H1 (cell line): ENCODE measurements around the gene CHAD. TPM values are rescaled to one million over a fixed set of nuclear protein-coding genes. Genes with fewer than 3 reads are reported as not detected.

Experiments
- CTCF ChIA-PET: fragments of 300-600 bp; sonication (Branson Sonifier 250); formaldehyde crosslinking; loops from one replicate; lab custom pipeline; 2021; ENCODE audit not compliant: partially characterized antibody; lab: Charles Lee
- POLR2A ChIA-PET: fragments of 300-600 bp; sonication (Branson Sonifier 250); formaldehyde crosslinking; loops from one replicate; lab custom pipeline; 2021; ENCODE audit warnings: inconsistent platforms; ENCODE audit not compliant: partially characterized antibody; lab: Charles Lee
- DNase-seq, 2 experiments: peaks; one replicate each; pipeline versions ENCODE4 v3.0.0 to v3.0.0-alpha.2; 2010 to 2022; ENCODE audit warnings: low spot score in 2 of 2, low read depth in 1 of 2, mixed read lengths in 1 of 2
- FAIRE-seq: peaks from 2 replicates; lab custom pipeline; 2011; peaks lifted over from hg19 to GRCh38; lab: Jason Lieb, UNC
- H2AFZ ChIP-seq: 2 replicates; pipeline ENCODE4 v1.8.1; 2012; ENCODE audit warnings: low read length, inconsistent platforms
- H2AK5ac ChIP-seq: 2 replicates; pipeline ENCODE4 v1.6.1; 2013; ENCODE audit warnings: low read depth, low read length
- H2BK120ac ChIP-seq: replicated peaks from 2 replicates; pipeline ENCODE3; 2013; ENCODE audit warnings: low read depth, low read length, inconsistent platforms
- H2BK12ac ChIP-seq: 2 replicates; pipeline ENCODE4 v1.6.1; 2013; ENCODE audit warnings: low read depth, low read length
- H2BK15ac ChIP-seq: 2 replicates; pipeline ENCODE4 v1.6.1; 2013; ENCODE audit warnings: low read length
- H2BK20ac ChIP-seq: 2 replicates; pipeline ENCODE4 v1.6.1; 2013; ENCODE audit warnings: low read length
- H2BK5ac ChIP-seq: 2 replicates; pipeline ENCODE4 v1.6.1; 2013; ENCODE audit warnings: low read depth, low read length
- H3K14ac ChIP-seq: 2 replicates; pipeline ENCODE4 v1.6.1; 2013; ENCODE audit warnings: inconsistent platforms; ENCODE audit not compliant: insufficient read length
- H3K18ac ChIP-seq: 2 replicates; pipeline ENCODE4 v1.6.1; 2013; ENCODE audit warnings: low read length; ENCODE audit errors: extremely low read depth
- H3K23ac ChIP-seq: 2 replicates; pipeline ENCODE4 v1.6.1; 2013; ENCODE audit warnings: inconsistent platforms; ENCODE audit not compliant: insufficient read length
- H3K23me2 ChIP-seq: 2 replicates; pipeline ENCODE4 v1.6.1; 2013; ENCODE audit warnings: low read depth, low read length
- H3K27ac ChIP-seq: 2 replicates; pipeline ENCODE4 v1.6.1; 2011; ENCODE audit warnings: low read depth, low read length, inconsistent platforms
- H3K27me3 ChIP-seq, 4 experiments: replicated peaks in 1 of 4; 1 replicate in 1 of 4; 2 replicates in 3 of 4; pipeline versions ENCODE4 v1.6.1 to v1.8.1; 2011 to 2013; ENCODE audit warnings: low read length in 3 of 4, mild to moderate bottlenecking in 3 of 4, inconsistent platforms in 2 of 4, mixed read lengths in 2 of 4, moderate library complexity in 1 of 4; ENCODE audit not compliant: control insufficient read depth in 3 of 4, insufficient read depth in 3 of 4; ENCODE audit errors: extremely low read depth in 1 of 4
- H3K36me3 ChIP-seq, 4 experiments: 2 replicates each; pipeline versions ENCODE4 v1.6.1 to v1.8.1; 2011 to 2013; ENCODE audit warnings: mild to moderate bottlenecking in 4 of 4, low read length in 3 of 4, moderate library complexity in 2 of 4, control low read depth in 1 of 4, inconsistent platforms in 1 of 4; ENCODE audit not compliant: insufficient read depth in 4 of 4, control insufficient read depth in 2 of 4
- H3K4ac ChIP-seq: replicated peaks from 2 replicates; pipeline ENCODE3; 2013; ENCODE audit warnings: low read length, low read depth, mixed read lengths, inconsistent platforms; ENCODE audit not compliant: insufficient read length
- H3K4me1 ChIP-seq, 4 experiments: replicated peaks in 1 of 4; 1 replicate in 1 of 4; 2 replicates in 3 of 4; pipeline versions ENCODE4 v1.6.1 to v1.8.1; 2011 to 2013; ENCODE audit warnings: low read length in 3 of 4, inconsistent platforms in 2 of 4, mixed read lengths in 1 of 4; ENCODE audit not compliant: insufficient read depth in 4 of 4, control insufficient read depth in 3 of 4
- H3K4me2 ChIP-seq, 2 experiments: 2 replicates each; pipeline versions ENCODE4 v1.6.1 to v1.8.1; 2011 to 2013; ENCODE audit warnings: low read depth in 2 of 2, low read length in 2 of 2, control low read depth in 1 of 2, inconsistent platforms in 1 of 2, mild to moderate bottlenecking in 1 of 2; ENCODE audit not compliant: insufficient read depth in 1 of 2
- H3K4me3 ChIP-seq, 4 experiments: fragments of 200-600, 300-600 bp in 1 of 4; sonication (generic), shearing (Covaris generic), sonication (Bioruptor Twin) in 1 of 4; 2 replicates each; pipeline versions ENCODE4 v1.5.1 to v1.8.1; 2011 to 2016; ENCODE audit warnings: low read length in 4 of 4, low read depth in 3 of 4, control low read depth in 2 of 4, inconsistent platforms in 2 of 4, mild to moderate bottlenecking in 2 of 4, mixed read lengths in 1 of 4, moderate library complexity in 1 of 4; ENCODE audit not compliant: insufficient read depth in 2 of 4; ENCODE audit errors: extremely low read depth in 1 of 4
- H3K56ac ChIP-seq: replicated peaks from 2 replicates; pipeline ENCODE3; 2013; ENCODE audit warnings: low read depth, mild to moderate bottlenecking, mixed read lengths, low read length, inconsistent platforms; ENCODE audit not compliant: insufficient read length
- H3K79me1 ChIP-seq: 2 replicates; pipeline ENCODE4 v1.6.1; 2013; ENCODE audit warnings: low read depth, low read length, control low read depth
- H3K79me2 ChIP-seq, 2 experiments: 2 replicates each; pipeline versions ENCODE4 v1.6.1 to v1.8.1; 2012 to 2013; ENCODE audit warnings: low read length in 2 of 2, mild to moderate bottlenecking in 2 of 2, inconsistent platforms in 1 of 2; ENCODE audit not compliant: insufficient read depth in 2 of 2, control insufficient read depth in 1 of 2
- H3K9ac ChIP-seq, 4 experiments: replicated peaks in 1 of 4; 1 replicate in 1 of 4; 2 replicates in 3 of 4; pipeline versions ENCODE4 v1.6.1 to v1.8.1; 2011 to 2013; ENCODE audit warnings: low read depth in 3 of 4, low read length in 3 of 4, control low read depth in 2 of 4, mild to moderate bottlenecking in 2 of 4, moderate library complexity in 2 of 4, inconsistent platforms in 1 of 4; ENCODE audit errors: extremely low read depth in 1 of 4
- H3K9me3 ChIP-seq, 2 experiments: 2 replicates each; pipeline versions ENCODE4 v1.6.1 to v1.8.1; 2012 to 2013; ENCODE audit warnings: mild to moderate bottlenecking in 2 of 2, moderate library complexity in 2 of 2, control low read depth in 1 of 2, inconsistent platforms in 1 of 2, low read depth in 1 of 2, low read length in 1 of 2, mixed read lengths in 1 of 2; ENCODE audit not compliant: insufficient read depth in 2 of 2
- H4K20me1 ChIP-seq, 2 experiments: replicated peaks in 1 of 2; 2 replicates each; pipeline versions ENCODE3 to v1.8.1; 2011 to 2013; ENCODE audit warnings: inconsistent platforms in 2 of 2, low read length in 2 of 2, mild to moderate bottlenecking in 1 of 2; ENCODE audit not compliant: insufficient read depth in 2 of 2, control insufficient read depth in 1 of 2
- H4K5ac ChIP-seq: 2 replicates; pipeline ENCODE4 v1.6.1; 2013; ENCODE audit warnings: low read length, low read depth, mixed read lengths, inconsistent platforms; ENCODE audit not compliant: insufficient read length
- H4K8ac ChIP-seq: 2 replicates; pipeline ENCODE4 v1.8.0; 2013; ENCODE audit warnings: mild to moderate bottlenecking, moderate library complexity, low read length, inconsistent platforms; ENCODE audit not compliant: insufficient read depth; ENCODE audit errors: extremely low read depth
- H4K91ac ChIP-seq: replicated peaks from 2 replicates; pipeline ENCODE3; 2013; ENCODE audit warnings: low read length, mixed read lengths, inconsistent platforms; ENCODE audit not compliant: insufficient read length
- ASH2L ChIP-seq: fragments of 200-600, 300-600 bp; sonication (generic); IDR thresholded peaks from one replicate; pipeline ENCODE4 v1.7.1; 2017; ENCODE audit warnings: low read length
- CHD1 ChIP-seq: IDR thresholded peaks from 2 replicates; pipeline ENCODE4 v1.6.1; 2012; ENCODE audit warnings: low read depth, low read length, improper control_type of control experiment
- CREB1 ChIP-seq: IDR thresholded peaks from 2 replicates; pipeline ENCODE4 v1.6.1; 2012; ENCODE audit warnings: inconsistent platforms
- EP300 ChIP-seq, 2 experiments: IDR thresholded peaks; 1 replicate in 1 of 2; 2 replicates in 1 of 2; pipeline ENCODE4 v1.6.1; 2011 to 2012; ENCODE audit warnings: low read depth in 2 of 2, low read length in 2 of 2, mild to moderate bottlenecking in 2 of 2, borderline replicate concordance in 1 of 2, inconsistent platforms in 1 of 2, moderate library complexity in 1 of 2
- JUND ChIP-seq: IDR thresholded peaks from 2 replicates; pipeline ENCODE4 v1.6.1; 2011; ENCODE audit warnings: mild to moderate bottlenecking, improper control_type of control experiment, low read length
- NRF1 ChIP-seq: IDR thresholded peaks from 2 replicates; pipeline ENCODE4 v1.6.1; 2011; ENCODE audit warnings: mild to moderate bottlenecking, low read depth, low read length, improper control_type of control experiment
- PHF8 ChIP-seq: fragments of 200-600 bp; sonication (generic); conservative IDR thresholded peaks from 2 replicates; pipeline ENCODE4 v1.7.1; 2012; ENCODE audit warnings: low read depth, mild to moderate bottlenecking, inconsistent platforms, low read length, moderate library complexity
- RBBP5 ChIP-seq: IDR thresholded peaks from 2 replicates; pipeline ENCODE4 v1.7.1; 2012; ENCODE audit warnings: low read depth, mild to moderate bottlenecking, inconsistent platforms, low read length, moderate library complexity, borderline replicate concordance
- TAF1 ChIP-seq: IDR thresholded peaks from 2 replicates; pipeline ENCODE4 v1.6.1; 2011; ENCODE audit warnings: mild to moderate bottlenecking, low read depth, low read length
- WGBS, 2 experiments: shearing (Covaris generic) in 1 of 2; methylation state at CpG; one replicate each; pipeline versions ENCODE4 v1.1.6 to v1.1.7; 2013 to 2015; ENCODE audit warnings: low lambda C conversion rate in 2 of 2, mixed read lengths in 2 of 2, inconsistent platforms in 1 of 2, low coverage in 1 of 2, missing lambda C conversion rate in 1 of 2; ENCODE audit not compliant: insufficient replicate concordance in 2 of 2, insufficient coverage in 1 of 2, insufficient read length in 1 of 2; ENCODE audit errors: extremely low coverage in 1 of 2, missing lambda C conversion rate in 1 of 2; 5-methylcytosine and 5-hydroxymethylcytosine counted together
- polyA plus RNA-seq, 7 experiments: library from polyadenylated mRNA; depleted of rRNA in 3 of 7; stranded (reverse) in 5 of 7; unstranded in 2 of 7; fragments of >200 nt in 5 of 7; fragments of 200-250 nt in 2 of 7; gene quantifications; 1 replicate in 5 of 7; 2 replicates in 1 of 7; 4 replicates in 1 of 7; pipeline versions ENCODE4 v1.2.1 to v1.2.3, GENCODE V29; 2011 to 2013; ENCODE audit warnings: missing spikeins in 2 of 7, mixed read lengths in 2 of 7
- total RNA-seq: library from RNA; stranded (reverse); fragmentation: NEBNext Ultra II Directional; extraction: Animal tissue kit (Norgen Biotek cat#: 25700); gene quantifications from 2 replicates; pipeline ENCODE4 v1.2.1, GENCODE V29; 2021
- TF ChIP-seq, protein P1 (sequence below): IDR thresholded peaks from 2 replicates; pipeline ENCODE4 v1.6.1; 2012; ENCODE audit warnings: inconsistent platforms
- TF ChIP-seq, protein P2 (sequence below): IDR thresholded peaks from 2 replicates; pipeline ENCODE4 v1.6.1; 2012; ENCODE audit warnings: inconsistent platforms

The CHAD gene
- total and polyA plus RNA-seq, 2 of the 8 experiments (the other 6 are each of a cell fraction or from before 2014, with no cell fraction given), result 0.03 TPM; not detected in 1

DNA sequence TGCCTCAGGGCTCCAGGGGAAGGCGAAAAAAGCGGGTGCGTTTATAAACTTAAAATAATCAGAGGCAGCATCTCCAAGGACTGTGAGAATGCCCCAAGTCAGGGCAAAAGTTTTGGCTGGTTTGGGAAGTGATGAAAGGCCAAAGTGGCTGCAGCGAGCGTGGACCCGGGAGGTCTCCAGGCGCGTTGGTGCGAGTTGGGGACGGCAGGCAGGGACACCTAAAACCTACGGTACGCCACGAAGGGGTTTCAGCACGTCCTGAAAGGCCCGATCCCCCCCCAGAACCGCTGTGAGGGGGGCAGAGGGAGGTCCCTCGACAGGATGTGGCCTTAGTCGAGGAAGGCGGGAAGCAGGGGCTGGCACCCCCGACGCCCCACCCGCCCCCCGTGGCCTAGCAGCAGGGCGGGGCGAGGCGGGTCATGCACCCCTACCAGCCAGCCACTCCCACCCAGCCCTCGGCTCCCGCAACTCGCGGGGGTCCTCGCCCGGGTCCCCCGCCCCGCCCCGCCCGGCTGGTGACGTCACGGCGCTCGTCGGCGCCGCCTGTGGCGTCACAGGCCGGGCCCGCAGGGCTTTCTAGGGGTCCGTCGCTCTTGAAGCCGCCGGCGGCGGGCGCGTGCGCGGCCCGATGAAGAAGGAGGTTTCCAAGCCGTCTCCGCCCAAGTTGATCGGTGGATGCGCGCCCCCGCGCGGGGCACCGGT is 39.3 kb upstream of the CHAD start, which contains the start of gene MYCBPAP:
TSS of gene MYCBPAP (plus strand) at position 569 of the 702 bp plus-strand sequence. CDS start 236 bp downstream, outside the sequence.
- Histone ChIP-seq H3K14ac (no peak within 1 kb of the TSS), H2AFZ (peak within 1 kb of the TSS; percentile 44), H4K8ac (peak within 1 kb of the TSS; percentile 96), H3K27ac (no peak within 1 kb of the TSS), H3K4me3 (peak within 1 kb of the TSS; percentile 69 to 86 (median 75)), H4K91ac (peak within 1 kb of the TSS; percentile 89), H2BK20ac (no peak within 1 kb of the TSS), H2AK5ac (0 out of 2 replicates have a peak within 1 kb of the TSS, but pooled peaks have one; percentile 48), H3K23ac (no peak within 1 kb of the TSS), H3K4me1 (peaks cover 5 to 15% (median 10%) of the 10 kb centered on the region in 4 experiments), H2BK12ac (peak within 1 kb of the TSS; percentile 80; the same call in 1 of the 2 replicates), H4K20me1 (peaks cover 1 to 3% of the 10 kb centered on the region in 2 experiments), H3K9ac (peak within 1 kb of the TSS in 3 of 4 experiments; percentile 44 to 61 (median 45); a peak in 5 of 7 replicates), H2BK5ac (peak within 1 kb of the TSS; percentile 60), H2BK15ac (no peak within 1 kb of the TSS), H2BK120ac (no peak within 1 kb of the TSS), H3K79me1 (no peaks in the 10 kb centered on the region), H3K27me3 (no peaks in the 10 kb centered on the region; a peak in 1 of 7 replicates), H3K4me2 (peak within 1 kb of the TSS; percentile 79 to 87), H3K18ac (peak within 1 kb of the TSS; percentile 93), H3K23me2 (peaks cover 3% of the 10 kb centered on the region; the same call in 1 of the 2 replicates), H3K79me2 (no peaks in the 10 kb centered on the region), H4K5ac (peak within 1 kb of the TSS; percentile 55), H3K56ac (peak within 1 kb of the TSS; percentile 75), H3K36me3 (no peaks in the 10 kb centered on the region), H3K9me3 (no peaks in the 10 kb centered on the region), H3K4ac (no peak within 1 kb of the TSS)
- ChIA-PET POLR2A (interaction anchor here (1.4 kb wide), 1 partner anchor 34 kb away, joined by 3 read pairs; no protein-coding TSS in a partner anchor), CTCF (interaction anchor here (0.9 to 8.3 kb wide), 4 partner anchors 11 to 118 kb away, joined by 3 to 116 read pairs (median 4); no protein-coding TSS in a partner anchor)
- 14% methylated on average over 33 of the region's 66 CpGs; no CpG with 5 or more reads in 1 of the 2 experiments for WGBS, 2 experiments
- FAIRE-seq (no peak), DNase-seq (peak; percentile 43 to 87)
- TF ChIP-seq CREB1 (peak; percentile 97), NRF1 (peak; percentile 57), TAF1 (peak; percentile 62), CHD1 (no peak), RBBP5 (0 out of 2 replicates have a peak, but pooled peaks have one; percentile 61), ASH2L (peak; percentile 69), JUND (peak; percentile 38; the same call in 1 of the 2 replicates), EP300 (IDR thresholded peaks at IDR 0.05; ENCODE audit: borderline replicate concordance in 1 of 2, low read depth in 2 of 2, low read length in 2 of 2) (no peak), PHF8 (peak; percentile 69)
- TF ChIP-seq, protein P1, sequence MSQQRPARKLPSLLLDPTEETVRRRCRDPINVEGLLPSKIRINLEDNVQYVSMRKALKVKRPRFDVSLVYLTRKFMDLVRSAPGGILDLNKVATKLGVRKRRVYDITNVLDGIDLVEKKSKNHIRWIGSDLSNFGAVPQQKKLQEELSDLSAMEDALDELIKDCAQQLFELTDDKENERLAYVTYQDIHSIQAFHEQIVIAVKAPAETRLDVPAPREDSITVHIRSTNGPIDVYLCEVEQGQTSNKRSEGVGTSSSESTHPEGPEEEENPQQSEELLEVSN, result peak; percentile 89
- TF ChIP-seq, protein P2, sequence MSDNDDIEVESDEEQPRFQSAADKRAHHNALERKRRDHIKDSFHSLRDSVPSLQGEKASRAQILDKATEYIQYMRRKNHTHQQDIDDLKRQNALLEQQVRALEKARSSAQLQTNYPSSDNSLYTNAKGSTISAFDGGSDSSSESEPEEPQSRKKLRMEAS, result peak; percentile 45; the same call in 1 of the 2 replicates
